ENCODE measurements around the gene RASA3.

Gene RASA3

DNA sequence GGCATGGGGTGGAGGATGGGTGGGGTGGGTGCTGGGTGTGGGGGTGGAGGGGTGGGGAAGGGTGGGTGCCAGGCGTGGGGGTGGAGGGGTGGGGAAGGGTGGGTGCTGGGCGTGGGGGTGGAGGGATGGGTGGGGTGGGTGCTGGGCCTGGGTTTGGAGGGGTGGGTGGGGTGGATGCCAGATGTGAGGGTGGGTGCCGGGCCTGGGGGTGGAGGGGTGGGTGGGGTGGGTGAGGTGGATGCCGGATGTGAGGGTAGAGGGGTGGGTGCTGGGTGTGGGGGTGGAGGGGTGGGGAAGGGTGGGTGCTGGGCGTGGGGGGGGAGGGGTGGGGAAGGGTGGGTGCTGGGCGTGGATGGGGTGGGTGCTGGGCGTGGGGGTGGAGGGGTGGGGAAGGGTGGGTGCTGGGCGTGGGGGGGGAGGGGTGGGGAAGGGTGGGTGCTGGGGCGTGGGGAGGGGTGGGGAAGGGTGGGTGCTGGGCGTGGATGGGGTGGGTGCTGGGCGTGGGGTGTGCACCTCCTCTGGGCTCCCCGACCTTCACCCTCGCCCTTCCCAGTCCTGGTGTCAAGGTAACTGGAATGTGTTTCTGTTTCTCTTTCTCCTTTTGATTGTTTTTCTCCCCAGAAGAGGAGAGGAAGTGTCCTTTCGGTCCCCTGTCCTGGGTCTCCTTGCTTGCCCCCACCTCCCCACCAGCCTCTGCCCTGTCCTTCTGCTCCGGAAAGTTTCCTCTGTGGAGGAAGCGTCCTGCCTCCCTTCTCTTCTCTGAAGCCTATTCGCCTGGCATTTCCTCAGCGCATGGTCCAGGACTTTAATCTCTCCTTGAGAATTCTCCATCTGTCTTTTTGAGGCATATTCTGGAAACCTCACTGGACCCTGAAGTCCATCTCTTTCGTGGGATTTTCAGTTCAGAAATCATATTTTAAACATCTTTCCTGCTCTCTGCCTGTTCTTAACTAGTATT lies 23.8 kb upstream of the RASA3 start:
- H3K36me3 ChIP-seq (ENCODE audit: insufficient read depth, low read length): no peaks in the 10 kb centered on the region
- no peaks in the 10 kb centered on the region for H3K9me3 ChIP-seq (ENCODE audit: insufficient read depth, low read length, severe bottlenecking)
- ATAC-seq (ENCODE audit: insufficient read depth, low read depth): no peak
- H3K4me1 ChIP-seq (ENCODE audit: insufficient read depth, low read length): peaks cover 19% of the 10 kb centered on the region
- H3K4me2 ChIP-seq (ENCODE audit: insufficient read depth, low read length): no peak overlapping the region
- no peaks in the 10 kb centered on the region for H3K79me2 ChIP-seq (ENCODE audit: insufficient read depth, low read length)
- H3K27me3 ChIP-seq (ENCODE audit: insufficient read depth, low read length, poor library complexity): no peaks in the 10 kb centered on the region
- H3K27ac ChIP-seq (ENCODE audit: low read length): no peak overlapping the region
- TF ChIP-seq, protein P1, sequence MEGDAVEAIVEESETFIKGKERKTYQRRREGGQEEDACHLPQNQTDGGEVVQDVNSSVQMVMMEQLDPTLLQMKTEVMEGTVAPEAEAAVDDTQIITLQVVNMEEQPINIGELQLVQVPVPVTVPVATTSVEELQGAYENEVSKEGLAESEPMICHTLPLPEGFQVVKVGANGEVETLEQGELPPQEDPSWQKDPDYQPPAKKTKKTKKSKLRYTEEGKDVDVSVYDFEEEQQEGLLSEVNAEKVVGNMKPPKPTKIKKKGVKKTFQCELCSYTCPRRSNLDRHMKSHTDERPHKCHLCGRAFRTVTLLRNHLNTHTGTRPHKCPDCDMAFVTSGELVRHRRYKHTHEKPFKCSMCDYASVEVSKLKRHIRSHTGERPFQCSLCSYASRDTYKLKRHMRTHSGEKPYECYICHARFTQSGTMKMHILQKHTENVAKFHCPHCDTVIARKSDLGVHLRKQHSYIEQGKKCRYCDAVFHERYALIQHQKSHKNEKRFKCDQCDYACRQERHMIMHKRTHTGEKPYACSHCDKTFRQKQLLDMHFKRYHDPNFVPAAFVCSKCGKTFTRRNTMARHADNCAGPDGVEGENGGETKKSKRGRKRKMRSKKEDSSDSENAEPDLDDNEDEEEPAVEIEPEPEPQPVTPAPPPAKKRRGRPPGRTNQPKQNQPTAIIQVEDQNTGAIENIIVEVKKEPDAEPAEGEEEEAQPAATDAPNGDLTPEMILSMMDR (IDR thresholded peaks at IDR 0.05; ENCODE audit: borderline replicate concordance, extremely low read depth, low read length, poor library complexity, severe bottlenecking): no peak
- no peak for TF ChIP-seq EZH2 (IDR thresholded peaks at IDR 0.05; ENCODE audit: borderline replicate concordance, low read depth, low read length, severe bottlenecking)
- H3K9ac ChIP-seq (ENCODE audit: low read depth, low read length): no peak overlapping the region
- H4K20me1 ChIP-seq (ENCODE audit: insufficient read depth, low read length): no peaks in the 10 kb centered on the region
- H3K4me3 ChIP-seq (ENCODE audit: low read depth in 1 of 2, low read length in 2 of 2): no peak overlapping the region
- DNase-seq: no peak
- no peak overlapping the region for H2AFZ ChIP-seq (ENCODE audit: low read depth, low read length)

DNA sequence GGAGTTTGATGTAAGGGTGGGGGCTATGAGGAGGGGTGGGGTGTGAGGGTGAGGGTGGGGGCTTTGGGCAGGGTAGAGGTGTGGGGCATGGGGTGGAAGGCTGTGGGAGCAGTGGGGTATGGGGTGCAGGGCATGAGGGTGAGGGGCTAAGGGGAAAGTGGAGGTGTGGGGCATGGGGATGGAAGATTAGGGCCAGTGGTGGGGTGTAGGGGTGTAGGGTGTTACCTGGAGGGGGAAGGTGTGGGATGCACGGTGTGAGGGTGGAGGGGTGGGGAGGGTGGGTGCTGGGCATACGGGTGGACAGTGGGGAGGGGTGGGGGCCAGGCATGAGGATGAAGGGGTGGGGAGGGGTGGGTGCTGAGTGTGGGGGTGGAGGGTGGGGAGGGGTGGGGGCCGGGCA lies 22.9 kb upstream of the RASA3 start:
- Histone ChIP-seq H3K4me1 (ENCODE audit: insufficient read depth, low read length) (peaks cover 18% of the 10 kb centered on the region), H3K36me3 (ENCODE audit: insufficient read depth, low read length) (no peaks in the 10 kb centered on the region), H3K79me2 (ENCODE audit: insufficient read depth, low read length) (no peaks in the 10 kb centered on the region), H4K20me1 (ENCODE audit: insufficient read depth, low read length) (no peaks in the 10 kb centered on the region), H3K4me3 (ENCODE audit: low read depth in 1 of 2, low read length in 2 of 2) (no peak overlapping the region), H2AFZ (ENCODE audit: low read depth, low read length) (no peak overlapping the region), H3K27ac (ENCODE audit: low read length) (no peak overlapping the region), H3K4me2 (ENCODE audit: insufficient read depth, low read length) (no peak overlapping the region), H3K9me3 (ENCODE audit: insufficient read depth, low read length, severe bottlenecking) (no peaks in the 10 kb centered on the region), H3K27me3 (ENCODE audit: insufficient read depth, low read length, poor library complexity) (no peaks in the 10 kb centered on the region), H3K9ac (ENCODE audit: low read depth, low read length) (no peak overlapping the region)
- DNase-seq: no peak
- ATAC-seq (ENCODE audit: insufficient read depth, low read depth): no peak
- no peak for TF ChIP-seq EZH2 (IDR thresholded peaks at IDR 0.05; ENCODE audit: borderline replicate concordance, low read depth, low read length, severe bottlenecking)
- TF ChIP-seq, protein P1 (IDR thresholded peaks at IDR 0.05; ENCODE audit: borderline replicate concordance, extremely low read depth, low read length, poor library complexity, severe bottlenecking): no peak

DNA sequence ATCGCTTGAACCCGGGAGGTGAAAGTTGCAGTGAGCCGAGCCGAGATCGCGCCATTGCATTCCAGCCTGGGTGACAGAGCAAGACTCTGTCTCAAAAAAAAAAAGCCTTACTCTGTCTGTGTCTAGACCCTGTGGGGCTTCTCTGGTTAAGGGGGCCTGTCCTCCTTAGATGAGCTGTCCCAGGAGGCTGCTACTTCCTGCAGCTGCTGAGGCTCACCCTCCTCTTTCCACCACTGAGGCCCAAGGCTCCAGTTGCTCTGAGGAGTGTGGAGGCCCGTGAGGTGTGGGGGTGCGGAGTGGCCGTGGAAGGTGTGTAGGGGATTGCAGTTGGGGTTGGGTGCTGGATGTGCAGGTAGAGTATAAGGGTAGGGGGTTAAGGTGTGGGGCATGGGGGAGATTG lies 22.1 kb upstream of the RASA3 start:
- peaks cover 27% of the 10 kb centered on the region for H3K4me1 ChIP-seq (ENCODE audit: insufficient read depth, low read length)
- H3K27ac ChIP-seq (ENCODE audit: low read length): peak overlapping the region; percentile 86
- H3K9ac ChIP-seq (ENCODE audit: low read depth, low read length): peak overlapping the region; percentile 53
- no peaks in the 10 kb centered on the region for H4K20me1 ChIP-seq (ENCODE audit: insufficient read depth, low read length)
- no peaks in the 10 kb centered on the region for H3K9me3 ChIP-seq (ENCODE audit: insufficient read depth, low read length, severe bottlenecking)
- TF ChIP-seq EZH2 (IDR thresholded peaks at IDR 0.05; ENCODE audit: borderline replicate concordance, low read depth, low read length, severe bottlenecking): no peak
- TF ChIP-seq, protein P1 (IDR thresholded peaks at IDR 0.05; ENCODE audit: borderline replicate concordance, extremely low read depth, low read length, poor library complexity, severe bottlenecking): no peak
- ATAC-seq (ENCODE audit: insufficient read depth, low read depth) (peak; percentile 100), DNase-seq (peak; percentile 84)
- no peaks in the 10 kb centered on the region for H3K79me2 ChIP-seq (ENCODE audit: insufficient read depth, low read length)
- peak overlapping the region; percentile 65 for H3K4me2 ChIP-seq (ENCODE audit: insufficient read depth, low read length)
- H2AFZ ChIP-seq (ENCODE audit: low read depth, low read length): peak overlapping the region; percentile 75
- no peaks in the 10 kb centered on the region for H3K27me3 ChIP-seq (ENCODE audit: insufficient read depth, low read length, poor library complexity)
- H3K36me3 ChIP-seq (ENCODE audit: insufficient read depth, low read length): no peaks in the 10 kb centered on the region
- peak overlapping the region in 1 of 2 experiments; percentile 50; a peak in 2 of 4 replicates for H3K4me3 ChIP-seq (ENCODE audit: low read depth in 1 of 2, low read length in 2 of 2)

Data from DND-41 (cell line).